ENCODE data around the gene SEMA4D. TPM values are rescaled to one million over a fixed set of nuclear protein-coding genes. Genes with fewer than 3 reads are reported as not detected.

SEMA4D gene
- total RNA-seq, 2 donors from 2014 or later: 42.8 to 51.0 TPM

GRCh38 chr9:89467278-89467625, 30.7 kb downstream of the SEMA4D start:
- no peak overlapping the region for H3K4me3 ChIP-seq (ENCODE audit: low read length)
- H3K27me3 ChIP-seq (ENCODE audit: control insufficient read depth, insufficient read depth, low read length, poor library complexity, severe bottlenecking): no peaks in the 10 kb centered on the region
- Mint-ChIP-seq H3K27ac (no peak overlapping the region), H3K4me1 (peaks cover 29% of the 10 kb centered on the region), H3K27me3 (ENCODE audit: insufficient read depth) (no peaks in the 10 kb centered on the region), H3K4me3 (no peak overlapping the region), H3K9me3 (no peaks in the 10 kb centered on the region), H3K36me3 (ENCODE audit: low read depth) (no peaks in the 10 kb centered on the region)
- no peak overlapping the region for H3K9ac ChIP-seq (ENCODE audit: extremely low read depth, low read length, poor library complexity, severe bottlenecking)
- TF ChIP-seq CTCF (conservative IDR thresholded peaks at IDR 0.05): no peak
- H3K27ac ChIP-seq (ENCODE audit: low read depth, low read length): no peak overlapping the region
- no peaks in the 10 kb centered on the region for H3K4me1 ChIP-seq (ENCODE audit: control insufficient read depth, insufficient read depth, low read length)
- H3K9me3 ChIP-seq (ENCODE audit: control insufficient read depth, low read length): no peaks in the 10 kb centered on the region
- no peak for DNase-seq
- 83 to 100% methylated on average over 1 to 4 of the region's 4 CpGs for WGBS, 2 experiments (ENCODE audit: insufficient coverage in 1 of 2, insufficient read length in 1 of 2)
- no peaks in the 10 kb centered on the region for H3K36me3 ChIP-seq (ENCODE audit: control insufficient read depth, insufficient read depth, low read length)

- no peaks in the 10 kb centered on the region for H3K4me1 ChIP-seq (ENCODE audit: control insufficient read depth, insufficient read depth, low read length)
- no peak for TF ChIP-seq CTCF (conservative IDR thresholded peaks at IDR 0.05)
These were observed 31.2 kb downstream of the SEMA4D start for GRCh38 chr9:89466451-89467277.

GRCh38 chr9:89465726-89466308, 32.1 kb downstream of the SEMA4D start:
- peak overlapping the region; percentile 15 for H3K27ac Mint-ChIP-seq
- H3K4me1 Mint-ChIP-seq: peaks cover 35% of the 10 kb centered on the region
- no peak for TF ChIP-seq CTCF (conservative IDR thresholded peaks at IDR 0.05)
- no peaks in the 10 kb centered on the region for H3K27me3 Mint-ChIP-seq (ENCODE audit: insufficient read depth)
- Histone ChIP-seq H3K4me3 (ENCODE audit: low read length) (no peak overlapping the region), H3K27me3 (ENCODE audit: control insufficient read depth, insufficient read depth, low read length, poor library complexity, severe bottlenecking) (no peaks in the 10 kb centered on the region), H3K9ac (ENCODE audit: extremely low read depth, low read length, poor library complexity, severe bottlenecking) (no peak overlapping the region), H3K9me3 (ENCODE audit: control insufficient read depth, low read length) (no peaks in the 10 kb centered on the region), H3K36me3 (ENCODE audit: control insufficient read depth, insufficient read depth, low read length) (no peaks in the 10 kb centered on the region), H3K27ac (ENCODE audit: low read depth, low read length) (no peak overlapping the region), H3K4me1 (ENCODE audit: control insufficient read depth, insufficient read depth, low read length) (no peaks in the 10 kb centered on the region)
- WGBS, 2 experiments (ENCODE audit: insufficient coverage in 1 of 2, insufficient read length in 1 of 2): 91 to 98% methylated on average over 5 to 10 of the region's 10 CpGs
- H3K36me3 Mint-ChIP-seq (ENCODE audit: low read depth): no peaks in the 10 kb centered on the region
- no peaks in the 10 kb centered on the region for H3K9me3 Mint-ChIP-seq
- no peak for DNase-seq
- H3K4me3 Mint-ChIP-seq: no peak overlapping the region

More at GRCh38 chr9:89466451-89467277, 31.2 kb downstream of the SEMA4D start:
- no peak overlapping the region for H3K27ac ChIP-seq (ENCODE audit: low read depth, low read length)
- no peak overlapping the region for H3K4me3 ChIP-seq (ENCODE audit: low read length)
- H3K4me3 Mint-ChIP-seq: no peak overlapping the region
- H3K27ac Mint-ChIP-seq: no peak overlapping the region
- no peaks in the 10 kb centered on the region for H3K9me3 ChIP-seq (ENCODE audit: control insufficient read depth, low read length)
- H3K27me3 Mint-ChIP-seq (ENCODE audit: insufficient read depth): no peaks in the 10 kb centered on the region
- H3K36me3 Mint-ChIP-seq (ENCODE audit: low read depth): no peaks in the 10 kb centered on the region
- H3K36me3 ChIP-seq (ENCODE audit: control insufficient read depth, insufficient read depth, low read length): no peaks in the 10 kb centered on the region
- H3K9me3 Mint-ChIP-seq: no peaks in the 10 kb centered on the region
- H3K9ac ChIP-seq (ENCODE audit: extremely low read depth, low read length, poor library complexity, severe bottlenecking): no peak overlapping the region
- H3K4me1 Mint-ChIP-seq: peaks cover 29% of the 10 kb centered on the region
- no peaks in the 10 kb centered on the region for H3K27me3 ChIP-seq (ENCODE audit: control insufficient read depth, insufficient read depth, low read length, poor library complexity, severe bottlenecking)
- no peak for DNase-seq
- 93 to 98% methylated on average over 9 to 18 of the region's 18 CpGs for WGBS, 2 experiments (ENCODE audit: insufficient coverage in 1 of 2, insufficient read length in 1 of 2)

Data from endodermal cell (in vitro differentiated cells).